ENCODE measurements around the gene SGSM2. TPM values are rescaled to one million over a fixed set of nuclear protein-coding genes. Genes with fewer than 3 reads are reported as not detected.

Gene SGSM2
- total and polyA plus RNA-seq, 2 of the 13 experiments (the other 11 are each of a cell fraction or from before 2014, with no cell fraction given) = 30.4 to 51.3 TPM

DNA sequence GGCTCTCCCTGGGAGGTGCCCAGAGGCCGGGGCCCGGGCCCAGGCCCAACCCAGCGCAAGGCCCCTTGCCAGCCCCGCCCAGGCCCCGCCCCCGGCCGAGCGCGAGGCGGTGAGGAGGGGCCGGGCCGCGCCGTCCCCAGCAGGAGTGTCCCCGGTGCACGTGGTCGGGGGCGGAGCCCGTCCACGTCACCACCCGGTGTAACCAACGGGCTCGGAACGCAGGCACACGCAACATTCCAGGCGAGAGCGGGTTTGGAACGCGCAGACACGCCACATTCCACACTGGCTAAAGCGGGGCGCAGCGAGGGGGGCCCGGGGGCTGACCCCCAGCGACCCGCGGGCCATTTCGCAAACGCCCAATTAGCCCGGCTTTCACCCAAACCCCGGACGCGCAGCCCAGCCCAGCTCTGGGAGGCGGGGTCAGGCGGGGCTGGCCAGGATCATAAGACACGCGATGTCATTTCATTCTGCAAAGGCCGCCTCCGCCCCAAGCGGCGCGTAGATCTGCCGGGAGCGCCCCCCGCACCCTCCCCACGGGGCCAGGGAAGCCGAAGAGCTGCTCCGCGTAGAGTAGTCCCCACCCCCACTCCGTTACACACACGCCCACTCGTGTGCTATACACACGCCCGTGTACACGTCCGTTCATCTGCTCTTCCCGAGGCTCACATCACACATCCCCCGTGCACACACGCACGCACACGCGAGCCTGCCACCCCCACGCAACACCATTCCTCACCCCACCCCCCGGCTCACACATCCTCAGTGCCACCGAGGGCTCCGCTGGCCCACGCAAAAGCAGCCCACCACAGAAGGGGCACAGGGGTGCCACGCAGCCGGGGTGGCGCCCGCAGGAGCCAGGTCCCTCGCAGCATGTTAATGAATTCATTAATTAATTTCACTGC, 62.5 kb downstream of the SGSM2 start (continued):
- TF ChIP-seq PHB2 (IDR thresholded peaks at IDR 0.05; ENCODE audit: partially characterized antibody) (no peak), ZNF138 (CRISPR knock-in tag; IDR thresholded peaks at IDR 0.05; ENCODE audit: low read depth) (peak; percentile 63; the same call in 1 of the 2 replicates), ZSCAN30 (CRISPR knock-in tag; IDR thresholded peaks at IDR 0.05) (no peak), SRY (CRISPR knock-in tag; IDR thresholded peaks at IDR 0.05) (no peak), ATF1 (CRISPR knock-in tag; IDR thresholded peaks at IDR 0.05) (peak; percentile 64), WIZ (CRISPR knock-in tag; IDR thresholded peaks at IDR 0.05) (0 out of 2 replicates have a peak, but pooled peaks have one; percentile 48), BRCA1 (CRISPR knock-in tag; IDR thresholded peaks at IDR 0.05) (no peak), ATM (IDR thresholded peaks at IDR 0.05; ENCODE audit: borderline replicate concordance) (no peak), ZMAT3 (CRISPR knock-in tag; conservative IDR thresholded peaks at IDR 0.05) (peak; percentile 75), ZFYVE20 (CRISPR knock-in tag; IDR thresholded peaks at IDR 0.05; ENCODE audit: borderline replicate concordance, low read depth) (no peak), ZNF563 (CRISPR knock-in tag; IDR thresholded peaks at IDR 0.05) (no peak), NR1H2 (CRISPR knock-in tag; IDR thresholded peaks at IDR 0.05; ENCODE audit: borderline replicate concordance, low read depth) (peak; percentile 38; the same call in 1 of the 2 replicates), ZNF619 (CRISPR knock-in tag; IDR thresholded peaks at IDR 0.05) (no peak), ZNF383 (CRISPR knock-in tag; IDR thresholded peaks at IDR 0.05; ENCODE audit: borderline replicate concordance) (no peak)
- TF ChIP-seq, protein P1, sequence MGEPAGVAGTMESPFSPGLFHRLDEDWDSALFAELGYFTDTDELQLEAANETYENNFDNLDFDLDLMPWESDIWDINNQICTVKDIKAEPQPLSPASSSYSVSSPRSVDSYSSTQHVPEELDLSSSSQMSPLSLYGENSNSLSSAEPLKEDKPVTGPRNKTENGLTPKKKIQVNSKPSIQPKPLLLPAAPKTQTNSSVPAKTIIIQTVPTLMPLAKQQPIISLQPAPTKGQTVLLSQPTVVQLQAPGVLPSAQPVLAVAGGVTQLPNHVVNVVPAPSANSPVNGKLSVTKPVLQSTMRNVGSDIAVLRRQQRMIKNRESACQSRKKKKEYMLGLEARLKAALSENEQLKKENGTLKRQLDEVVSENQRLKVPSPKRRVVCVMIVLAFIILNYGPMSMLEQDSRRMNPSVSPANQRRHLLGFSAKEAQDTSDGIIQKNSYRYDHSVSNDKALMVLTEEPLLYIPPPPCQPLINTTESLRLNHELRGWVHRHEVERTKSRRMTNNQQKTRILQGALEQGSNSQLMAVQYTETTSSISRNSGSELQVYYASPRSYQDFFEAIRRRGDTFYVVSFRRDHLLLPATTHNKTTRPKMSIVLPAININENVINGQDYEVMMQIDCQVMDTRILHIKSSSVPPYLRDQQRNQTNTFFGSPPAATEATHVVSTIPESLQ (CRISPR knock-in tag; conservative IDR thresholded peaks at IDR 0.05) = no peak
- TF ChIP-seq, protein P2, sequence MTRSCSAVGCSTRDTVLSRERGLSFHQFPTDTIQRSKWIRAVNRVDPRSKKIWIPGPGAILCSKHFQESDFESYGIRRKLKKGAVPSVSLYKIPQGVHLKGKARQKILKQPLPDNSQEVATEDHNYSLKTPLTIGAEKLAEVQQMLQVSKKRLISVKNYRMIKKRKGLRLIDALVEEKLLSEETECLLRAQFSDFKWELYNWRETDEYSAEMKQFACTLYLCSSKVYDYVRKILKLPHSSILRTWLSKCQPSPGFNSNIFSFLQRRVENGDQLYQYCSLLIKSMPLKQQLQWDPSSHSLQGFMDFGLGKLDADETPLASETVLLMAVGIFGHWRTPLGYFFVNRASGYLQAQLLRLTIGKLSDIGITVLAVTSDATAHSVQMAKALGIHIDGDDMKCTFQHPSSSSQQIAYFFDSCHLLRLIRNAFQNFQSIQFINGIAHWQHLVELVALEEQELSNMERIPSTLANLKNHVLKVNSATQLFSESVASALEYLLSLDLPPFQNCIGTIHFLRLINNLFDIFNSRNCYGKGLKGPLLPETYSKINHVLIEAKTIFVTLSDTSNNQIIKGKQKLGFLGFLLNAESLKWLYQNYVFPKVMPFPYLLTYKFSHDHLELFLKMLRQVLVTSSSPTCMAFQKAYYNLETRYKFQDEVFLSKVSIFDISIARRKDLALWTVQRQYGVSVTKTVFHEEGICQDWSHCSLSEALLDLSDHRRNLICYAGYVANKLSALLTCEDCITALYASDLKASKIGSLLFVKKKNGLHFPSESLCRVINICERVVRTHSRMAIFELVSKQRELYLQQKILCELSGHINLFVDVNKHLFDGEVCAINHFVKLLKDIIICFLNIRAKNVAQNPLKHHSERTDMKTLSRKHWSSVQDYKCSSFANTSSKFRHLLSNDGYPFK (CRISPR knock-in tag; IDR thresholded peaks at IDR 0.05; ENCODE audit: borderline replicate concordance) = no peak
- TF ChIP-seq, protein P3, sequence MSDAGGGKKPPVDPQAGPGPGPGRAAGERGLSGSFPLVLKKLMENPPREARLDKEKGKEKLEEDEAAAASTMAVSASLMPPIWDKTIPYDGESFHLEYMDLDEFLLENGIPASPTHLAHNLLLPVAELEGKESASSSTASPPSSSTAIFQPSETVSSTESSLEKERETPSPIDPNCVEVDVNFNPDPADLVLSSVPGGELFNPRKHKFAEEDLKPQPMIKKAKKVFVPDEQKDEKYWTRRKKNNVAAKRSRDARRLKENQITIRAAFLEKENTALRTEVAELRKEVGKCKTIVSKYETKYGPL (CRISPR knock-in tag; IDR thresholded peaks at IDR 0.05) = 0 out of 2 replicates have a peak, but pooled peaks have one; percentile 21
- TF ChIP-seq, protein P4, sequence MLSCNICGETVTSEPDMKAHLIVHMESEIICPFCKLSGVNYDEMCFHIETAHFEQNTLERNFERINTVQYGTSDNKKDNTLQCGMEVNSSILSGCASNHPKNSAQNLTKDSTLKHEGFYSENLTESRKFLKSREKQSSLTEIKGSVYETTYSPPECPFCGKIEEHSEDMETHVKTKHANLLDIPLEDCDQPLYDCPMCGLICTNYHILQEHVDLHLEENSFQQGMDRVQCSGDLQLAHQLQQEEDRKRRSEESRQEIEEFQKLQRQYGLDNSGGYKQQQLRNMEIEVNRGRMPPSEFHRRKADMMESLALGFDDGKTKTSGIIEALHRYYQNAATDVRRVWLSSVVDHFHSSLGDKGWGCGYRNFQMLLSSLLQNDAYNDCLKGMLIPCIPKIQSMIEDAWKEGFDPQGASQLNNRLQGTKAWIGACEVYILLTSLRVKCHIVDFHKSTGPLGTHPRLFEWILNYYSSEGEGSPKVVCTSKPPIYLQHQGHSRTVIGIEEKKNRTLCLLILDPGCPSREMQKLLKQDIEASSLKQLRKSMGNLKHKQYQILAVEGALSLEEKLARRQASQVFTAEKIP (CRISPR knock-in tag; IDR thresholded peaks at IDR 0.05; ENCODE audit: borderline replicate concordance) = no peak
- TF ChIP-seq, protein P5, sequence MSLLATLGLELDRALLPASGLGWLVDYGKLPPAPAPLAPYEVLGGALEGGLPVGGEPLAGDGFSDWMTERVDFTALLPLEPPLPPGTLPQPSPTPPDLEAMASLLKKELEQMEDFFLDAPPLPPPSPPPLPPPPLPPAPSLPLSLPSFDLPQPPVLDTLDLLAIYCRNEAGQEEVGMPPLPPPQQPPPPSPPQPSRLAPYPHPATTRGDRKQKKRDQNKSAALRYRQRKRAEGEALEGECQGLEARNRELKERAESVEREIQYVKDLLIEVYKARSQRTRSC (CRISPR knock-in tag; IDR thresholded peaks at IDR 0.05; ENCODE audit: low read depth) = 0 out of 2 replicates have a peak, but pooled peaks have one; percentile 33
- TF ChIP-seq, protein P6, sequence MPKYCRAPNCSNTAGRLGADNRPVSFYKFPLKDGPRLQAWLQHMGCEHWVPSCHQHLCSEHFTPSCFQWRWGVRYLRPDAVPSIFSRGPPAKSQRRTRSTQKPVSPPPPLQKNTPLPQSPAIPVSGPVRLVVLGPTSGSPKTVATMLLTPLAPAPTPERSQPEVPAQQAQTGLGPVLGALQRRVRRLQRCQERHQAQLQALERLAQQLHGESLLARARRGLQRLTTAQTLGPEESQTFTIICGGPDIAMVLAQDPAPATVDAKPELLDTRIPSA (CRISPR knock-in tag; IDR thresholded peaks at IDR 0.05; ENCODE audit: borderline replicate concordance) = no peak

Data from HepG2 (cell line).